Trophoblast cell (in vitro differentiated cells and primary cell): ENCODE results near the gene LRRC46. TPM values are rescaled to one million over a fixed set of nuclear protein-coding genes. Genes with fewer than 3 reads are reported as not detected.
A peak's percentile ranks its signal among the peaks of the same experiment; 100 is the strongest.

ENCODE experiments used
- DNase-seq, 2 donors: peaks; one replicate each; pipeline ENCODE4 v3.0.0-alpha.2; 2016
- H2AFZ ChIP-seq: 2 replicates; pipeline ENCODE4 v1.6.1; 2013; ENCODE audit warnings: low read length, moderate library complexity, mild to moderate bottlenecking; ENCODE audit not compliant: insufficient read depth, poor library complexity
- H2AK5ac ChIP-seq: 2 replicates; pipeline ENCODE4 v1.6.1; 2013; ENCODE audit warnings: mild to moderate bottlenecking, low read length
- H2BK120ac ChIP-seq: 2 replicates; pipeline ENCODE4 v1.6.1; 2013; ENCODE audit warnings: low read length, mild to moderate bottlenecking, moderate library complexity; ENCODE audit not compliant: insufficient read depth, poor library complexity
- H2BK12ac ChIP-seq: 2 replicates; pipeline ENCODE4 v1.6.1; 2013; ENCODE audit warnings: mild to moderate bottlenecking, low read length, moderate library complexity
- H2BK5ac ChIP-seq: 2 replicates; pipeline ENCODE4 v1.6.1; 2013; ENCODE audit warnings: low read length, low read depth, moderate library complexity, mild to moderate bottlenecking; ENCODE audit not compliant: poor library complexity
- H3K14ac ChIP-seq: 2 replicates; pipeline ENCODE4 v1.6.1; 2013; ENCODE audit warnings: mild to moderate bottlenecking, low read length
- H3K18ac ChIP-seq: 2 replicates; pipeline ENCODE4 v1.6.1; 2013; ENCODE audit warnings: mild to moderate bottlenecking, low read length
- H3K23ac ChIP-seq: 2 replicates; pipeline ENCODE4 v1.6.1; 2013; ENCODE audit warnings: low read length
- H3K27ac ChIP-seq: 2 replicates; pipeline ENCODE4 v1.5.1; 2013; ENCODE audit warnings: low read depth, mild to moderate bottlenecking, inconsistent platforms, low read length, moderate library complexity
- H3K27me3 ChIP-seq: 2 replicates; pipeline ENCODE4 v1.6.1; 2013; ENCODE audit warnings: inconsistent platforms, mild to moderate bottlenecking, low read length, moderate library complexity; ENCODE audit not compliant: insufficient read depth
- H3K36me3 ChIP-seq, 2 experiments: 1 replicate in 1 of 2; 2 replicates in 1 of 2; pipeline ENCODE4 v1.6.1; 2013; ENCODE audit warnings: low read length in 2 of 2, mild to moderate bottlenecking in 2 of 2, moderate library complexity in 1 of 2; ENCODE audit not compliant: insufficient read depth in 2 of 2, control insufficient read depth in 1 of 2
- H3K4ac ChIP-seq: 2 replicates; pipeline ENCODE4 v1.6.1; 2013; ENCODE audit warnings: low read depth, mild to moderate bottlenecking, low read length, moderate library complexity
- H3K4me1 ChIP-seq, 2 experiments: 1 replicate in 1 of 2; 2 replicates in 1 of 2; pipeline ENCODE4 v1.6.1; 2013; ENCODE audit warnings: low read length in 2 of 2, mild to moderate bottlenecking in 2 of 2, moderate library complexity in 1 of 2; ENCODE audit not compliant: insufficient read depth in 2 of 2, control insufficient read depth in 1 of 2
- H3K4me2 ChIP-seq: 2 replicates; pipeline ENCODE4 v1.6.1; 2013; ENCODE audit warnings: inconsistent platforms, mild to moderate bottlenecking, low read length, moderate library complexity
- H3K4me3 ChIP-seq: 2 replicates; pipeline ENCODE4 v1.5.1; 2013; ENCODE audit warnings: mild to moderate bottlenecking, low read depth, low read length, inconsistent platforms
- H3K79me1 ChIP-seq: one replicate; pipeline ENCODE4 v1.6.1; 2013; ENCODE audit warnings: low read length
- H3K79me2 ChIP-seq: 2 replicates; pipeline ENCODE4 v1.6.1; 2013; ENCODE audit warnings: low read length, mild to moderate bottlenecking; ENCODE audit not compliant: control insufficient read depth, insufficient read depth, poor library complexity
- H3K9ac ChIP-seq: 2 replicates; pipeline ENCODE4 v1.6.1; 2013; ENCODE audit warnings: mild to moderate bottlenecking, low read length
- H3K9me3 ChIP-seq: 2 replicates; pipeline ENCODE4 v1.6.1; 2013; ENCODE audit warnings: low read depth, mild to moderate bottlenecking, control low read depth, inconsistent platforms, low read length; ENCODE audit not compliant: insufficient read depth
- H4K12ac ChIP-seq: 2 replicates; pipeline ENCODE4 v1.6.1; 2013; ENCODE audit warnings: low read depth, mild to moderate bottlenecking, low read length, moderate library complexity
- H4K8ac ChIP-seq: 2 replicates; pipeline ENCODE4 v1.6.1; 2013; ENCODE audit warnings: low read depth, mild to moderate bottlenecking, low read length, moderate library complexity
- H4K91ac ChIP-seq: one replicate; pipeline ENCODE4 v1.6.1; 2013; ENCODE audit warnings: low read depth, mild to moderate bottlenecking, low read length, moderate library complexity
- WGBS: extraction: QIAGEN DNeasy Blood & Tissue Kit; methylation state at CpG from one replicate; pipeline ENCODE4 v1.1.7; 2013; ENCODE audit warnings: missing lambda C conversion rate; ENCODE audit not compliant: insufficient read length, insufficient coverage; ENCODE audit errors: extremely low coverage; 5-methylcytosine and 5-hydroxymethylcytosine counted together
- polyA plus RNA-seq: library from polyadenylated mRNA; stranded (reverse); fragments of 200-250 nt; gene quantifications from 2 replicates; pipeline ENCODE4 v1.2.3, GENCODE V29; 2013

LRRC46 gene
- polyA plus RNA-seq: 0.29 and 0.42 TPM in 2 replicates

GRCh38 chr17:47831003-47831933 lies at the start of gene LRRC46, which contains the start of gene MRPL10:
Gene LRRC46 (plus strand): TSS chr17:47831670. CDS start chr17:47831990, 320 bp downstream.
Gene MRPL10 (minus strand): TSS chr17:47831541. CDS start chr17:47831511, 30 bp downstream.
- Histone ChIP-seq H3K18ac (peak within 1 kb of the TSS; percentile 80), H3K27ac (no peak within 1 kb of the TSS), H4K91ac (peak within 1 kb of the TSS; percentile 47), H4K8ac (peak within 1 kb of the TSS; percentile 92), H3K9me3 (no peaks in the 10 kb centered on the region), H3K4ac (peak within 1 kb of the TSS; percentile 35), H3K4me1 (peaks cover 8% of the 10 kb centered on the region in 2 experiments), H3K4me3 (peak within 1 kb of the TSS; percentile 96), H2BK120ac (peak within 1 kb of the TSS; percentile 49), H3K14ac (peak within 1 kb of the TSS; percentile 73), H2BK12ac (no peak within 1 kb of the TSS), H3K27me3 (no peaks in the 10 kb centered on the region), H2BK5ac (no peak within 1 kb of the TSS), H3K4me2 (peak within 1 kb of the TSS; percentile 69), H4K12ac (peak within 1 kb of the TSS; percentile 71), H3K23ac (no peak within 1 kb of the TSS), H3K79me1 (peaks cover 3% of the 10 kb centered on the region), H2AFZ (peak within 1 kb of the TSS; percentile 80), H3K36me3 (peaks cover 23 to 27% of the 10 kb centered on the region in 2 experiments), H2AK5ac (peak within 1 kb of the TSS; percentile 11), H3K79me2 (no peaks in the 10 kb centered on the region), H3K9ac (peak within 1 kb of the TSS; percentile 96)
- no CpG with 5 or more reads among the region's 42 CpGs for WGBS
- peak; percentile 81 to 86 for DNase-seq

- no peak overlapping the region for H3K4me2 ChIP-seq
- DNase-seq: peak in 1 of 2 donors; percentile 25
Observed at GRCh38 chr17:47785538-47786123, 45.8 kb upstream of the LRRC46 start.

GRCh38 chr17:47789611-47790561 lies 41.6 kb upstream of the LRRC46 start:
- Histone ChIP-seq H3K18ac (no peak overlapping the region), H4K91ac (no peak overlapping the region), H3K14ac (no peak overlapping the region), H3K27ac (no peak overlapping the region), H3K4ac (no peak overlapping the region), H4K12ac (no peak overlapping the region), H2AFZ (peak overlapping the region; percentile 25), H2BK5ac (no peak overlapping the region), H3K4me1 (peaks cover 2 to 5% of the 10 kb centered on the region in 2 experiments), H4K8ac (no peak overlapping the region), H3K9ac (no peak overlapping the region), H3K79me1 (no peaks in the 10 kb centered on the region), H2BK12ac (no peak overlapping the region), H3K4me2 (peak overlapping the region; percentile 65), H3K23ac (no peak overlapping the region), H3K9me3 (no peaks in the 10 kb centered on the region), H3K27me3 (peaks cover 17% of the 10 kb centered on the region), H3K79me2 (no peaks in the 10 kb centered on the region), H2BK120ac (no peak overlapping the region), H3K4me3 (no peak overlapping the region), H2AK5ac (no peak overlapping the region), H3K36me3 (no peaks in the 10 kb centered on the region)
- DNase-seq: peak in 1 of 2 donors; percentile 52
- no CpG with 5 or more reads among the region's 70 CpGs for WGBS

More at GRCh38 chr17:47785538-47786123, 45.8 kb upstream of the LRRC46 start:
- H4K8ac ChIP-seq: no peak overlapping the region
- no peak overlapping the region for H3K9ac ChIP-seq
- H4K91ac ChIP-seq: no peak overlapping the region
- H3K27ac ChIP-seq: no peak overlapping the region
- no peaks in the 10 kb centered on the region for H3K9me3 ChIP-seq
- no peak overlapping the region for H3K4me3 ChIP-seq
- H3K14ac ChIP-seq: no peak overlapping the region
- H4K12ac ChIP-seq: no peak overlapping the region
- no peak overlapping the region for H2AK5ac ChIP-seq
- no peak overlapping the region for H3K18ac ChIP-seq
- no peak overlapping the region for H2BK120ac ChIP-seq
- H2BK5ac ChIP-seq: no peak overlapping the region
- no peak overlapping the region for H2BK12ac ChIP-seq
- no peaks in the 10 kb centered on the region for H3K79me2 ChIP-seq
- no peak overlapping the region for H2AFZ ChIP-seq
- H3K4me1 ChIP-seq: peaks cover 2 to 5% of the 10 kb centered on the region in 2 experiments
- H3K4ac ChIP-seq: no peak overlapping the region
- H3K27me3 ChIP-seq: peaks cover 15% of the 10 kb centered on the region
- H3K36me3 ChIP-seq: no peaks in the 10 kb centered on the region
- no peak overlapping the region for H3K23ac ChIP-seq
- H3K79me1 ChIP-seq: no peaks in the 10 kb centered on the region
- WGBS: no CpG with 5 or more reads among the region's 5 CpGs

GRCh38 chr17:47791025-47791424 lies 40.4 kb upstream of the LRRC46 start:
- no peak overlapping the region for H3K4me3 ChIP-seq
- no peak overlapping the region for H2AFZ ChIP-seq
- H2BK12ac ChIP-seq: no peak overlapping the region
- H3K4me2 ChIP-seq: no peak overlapping the region
- no peak overlapping the region for H3K27ac ChIP-seq
- H3K79me2 ChIP-seq: no peaks in the 10 kb centered on the region
- no peak overlapping the region for H3K18ac ChIP-seq
- no peak overlapping the region for H3K23ac ChIP-seq
- no peak overlapping the region for H3K9ac ChIP-seq
- H4K12ac ChIP-seq: no peak overlapping the region
- WGBS: no CpG with 5 or more reads among the region's 3 CpGs
- H3K9me3 ChIP-seq: no peaks in the 10 kb centered on the region
- no peak overlapping the region for H4K91ac ChIP-seq
- peaks cover 17% of the 10 kb centered on the region for H3K27me3 ChIP-seq
- H3K79me1 ChIP-seq: no peaks in the 10 kb centered on the region
- no peak overlapping the region for H3K14ac ChIP-seq
- H2BK120ac ChIP-seq: no peak overlapping the region
- peaks cover 2 to 5% of the 10 kb centered on the region in 2 experiments for H3K4me1 ChIP-seq
- no peak overlapping the region for H2BK5ac ChIP-seq
- H4K8ac ChIP-seq: no peak overlapping the region
- H2AK5ac ChIP-seq: no peak overlapping the region
- no peaks in the 10 kb centered on the region for H3K36me3 ChIP-seq
- no peak overlapping the region for H3K4ac ChIP-seq
- DNase-seq: no peak
